GM12878 (cell line): ENCODE results near the gene FAM89A. TPM values are rescaled to one million over a fixed set of nuclear protein-coding genes. Genes with fewer than 3 reads are reported as not detected.

Experiments used
- ATAC-seq: fragments of 200-7000 bp; cut with Tn5 transposase; 3 replicates; pipeline ENCODE4 v1.9.1; 2020; ENCODE audit warnings: mild to moderate bottlenecking, moderate library complexity
- BruUV-seq: library from RNA; stranded (reverse); fragments of 400-500 nt; replicated peaks from 2 replicates; lab custom pipeline; 2021; lab: Mats Ljungman, UMichigan
- CTCF ChIA-PET: fragments of 300-600 bp; sonication (Branson Sonifier 250); formaldehyde crosslinking; extraction: SDS; loops from one replicate; lab custom pipeline; 2021; ENCODE audit warnings: inconsistent platforms; lab: Yijun Ruan, JAX
- POLR2A ChIA-PET: fragments of 350-600 bp; formaldehyde crosslinking; extraction: SDS; loops from one replicate; lab custom pipeline; 2021; ENCODE audit warnings: inconsistent platforms; lab: Charles Lee
- RAD21 ChIA-PET: fragments of 300-600 bp; sonication (Branson Sonifier 250); formaldehyde crosslinking; loops from one replicate; lab custom pipeline; 2023; ENCODE audit warnings: antibody characterized with exemption; ENCODE audit not compliant: unreplicated experiment; lab: Charles Lee
- SMC1A ChIA-PET: fragments of 300-600 bp; sonication (Branson Sonifier 250); formaldehyde crosslinking; loops from one replicate; lab custom pipeline; 2023; ENCODE audit not compliant: unreplicated experiment, uncharacterized antibody; lab: Charles Lee
- DNase-seq: peaks from one replicate; pipeline ENCODE4 v3.0.0-alpha.2; 2011; ENCODE audit warnings: low read depth, low spot score
- FAIRE-seq: peaks from 3 replicates; lab custom pipeline; 2011; peaks lifted over from hg19 to GRCh38; lab: Jason Lieb, UNC
- H2AFZ ChIP-seq: 2 replicates; pipeline ENCODE4 v1.6.0; 2011; ENCODE audit warnings: low read depth, low read length, control low read depth; ENCODE audit not compliant: control insufficient read depth
- H3K27ac ChIP-seq: 2 replicates; pipeline ENCODE4 v1.5.1; 2011; ENCODE audit warnings: control low read depth; ENCODE audit not compliant: control insufficient read depth, insufficient read depth
- H3K27me3 ChIP-seq, 2 experiments: replicated peaks in 1 of 2; 2 replicates each; pipeline versions ENCODE4 v1.6.0 to v1.6.1; 2011; ENCODE audit warnings: low read length in 1 of 2; ENCODE audit not compliant: control insufficient read depth in 2 of 2, insufficient read depth in 2 of 2
- H3K36me3 ChIP-seq, 2 experiments: 2 replicates each; pipeline ENCODE4 v1.5.1; 2011; ENCODE audit warnings: low read length in 1 of 2; ENCODE audit not compliant: control insufficient read depth in 2 of 2, insufficient read depth in 2 of 2
- H3K4me1 ChIP-seq: 2 replicates; pipeline ENCODE4 v1.6.1; 2011; ENCODE audit warnings: mild to moderate bottlenecking, low read length, moderate library complexity, mixed read lengths; ENCODE audit not compliant: control insufficient read depth, insufficient read depth
- H3K4me2 ChIP-seq: 2 replicates; pipeline ENCODE4 v1.6.0; 2011; ENCODE audit warnings: control low read depth; ENCODE audit not compliant: control insufficient read depth, insufficient read depth
- H3K4me3 ChIP-seq: fragments of 200-600 bp; sonication (generic); 2 replicates; pipeline ENCODE4 v1.5.1; 2016
- H3K79me2 ChIP-seq: 2 replicates; pipeline ENCODE4 v1.6.0; 2011; ENCODE audit warnings: low read length; ENCODE audit not compliant: control insufficient read depth, insufficient read depth
- H3K9ac ChIP-seq: 2 replicates; pipeline ENCODE4 v1.8.0; 2011; ENCODE audit warnings: low read length, control low read depth, mixed read lengths; ENCODE audit not compliant: control insufficient read depth, insufficient read depth
- H3K9me3 ChIP-seq: replicated peaks from 3 replicates; pipeline ENCODE4 v1.5.1; 2011; ENCODE audit warnings: mild to moderate bottlenecking, low read length; ENCODE audit not compliant: control insufficient read depth, insufficient read depth
- H4K20me1 ChIP-seq: 2 replicates; pipeline ENCODE4 v1.6.0; 2011; ENCODE audit not compliant: control insufficient read depth, insufficient read depth
- BHLHE40 ChIP-seq, 2 experiments: fragments of 450-650 bp in 1 of 2; IDR thresholded peaks; 2 replicates each; pipeline ENCODE4 v1.6.1; 2011 to 2017; ENCODE audit warnings: low read depth in 2 of 2, borderline replicate concordance in 1 of 2, improper control_type of control experiment in 1 of 2, low read length in 1 of 2, mild to moderate bottlenecking in 1 of 2
- BRCA1 ChIP-seq: IDR thresholded peaks from 2 replicates; pipeline ENCODE4 v1.6.1; 2011; ENCODE audit warnings: low read depth, low read length, improper control_type of control experiment
- CEBPZ ChIP-seq: fragments of 150-350 bp; IDR thresholded peaks from 2 replicates; pipeline ENCODE4 v1.6.1; 2016; ENCODE audit warnings: low read depth, low read length
- CHD4 ChIP-seq: fragments of 200-600 bp; sonication (generic); IDR thresholded peaks from 2 replicates; pipeline ENCODE4 v1.6.1; 2016; ENCODE audit warnings: mild to moderate bottlenecking
- IKZF2 ChIP-seq, 2 experiments: fragments of 450-650 bp; IDR thresholded peaks; 2 replicates each; pipeline ENCODE4 v1.6.1; 2017; ENCODE audit warnings: mild to moderate bottlenecking in 2 of 2, moderate library complexity in 2 of 2
- KAT2A ChIP-seq: conservative IDR thresholded peaks from 2 replicates; pipeline ENCODE4 v1.6.1; 2011; ENCODE audit warnings: low read depth, low read length; ENCODE audit not compliant: control insufficient read depth
- NFYA ChIP-seq: IDR thresholded peaks from 2 replicates; pipeline ENCODE4 v1.6.1; 2011; ENCODE audit warnings: low read depth, mild to moderate bottlenecking, low read length, improper control_type of control experiment, borderline replicate concordance
- POLR2AphosphoS5 ChIP-seq: IDR thresholded peaks from 2 replicates; pipeline ENCODE4 v1.6.1; 2011; ENCODE audit warnings: mild to moderate bottlenecking, low read length, inconsistent platforms
- RELB ChIP-seq: fragments of 450-650 bp; IDR thresholded peaks from 2 replicates; pipeline ENCODE4 v1.6.1; 2017; ENCODE audit warnings: low read depth, mild to moderate bottlenecking, moderate library complexity
- SIN3A ChIP-seq: IDR thresholded peaks from 2 replicates; pipeline ENCODE4 v1.6.1; 2012; ENCODE audit warnings: low read depth, low read length, improper control_type of control experiment
- SKIL ChIP-seq: fragments of 450-650 bp; IDR thresholded peaks from 2 replicates; pipeline ENCODE4 v1.6.1; 2017; ENCODE audit warnings: mild to moderate bottlenecking, low read depth, inconsistent platforms; ENCODE audit not compliant: poor library complexity, severe bottlenecking
- ZBTB40 ChIP-seq: fragments of 450-650 bp; IDR thresholded peaks from 2 replicates; pipeline ENCODE4 v1.6.1; 2016; ENCODE audit warnings: mild to moderate bottlenecking, moderate library complexity, borderline replicate concordance
- ZNF384 ChIP-seq: IDR thresholded peaks from 2 replicates; pipeline ENCODE4 v1.6.1; 2012; ENCODE audit warnings: low read depth, mild to moderate bottlenecking, low read length, improper control_type of control experiment, borderline replicate concordance
- WGBS: methylation state at CpG from one replicate; pipeline ENCODE4 v1.1.6; 2016; ENCODE audit warnings: low lambda C conversion rate; ENCODE audit not compliant: insufficient replicate concordance, insufficient coverage; ENCODE audit errors: missing lambda C conversion rate; 5-methylcytosine and 5-hydroxymethylcytosine counted together
- in situ Hi-C: fragments of 300-500 bp; cut with MboI; formaldehyde crosslinking; loops from 9 replicates; pipeline ENCODE4 v1.14.3; 2018; ENCODE audit warnings: mixed read lengths
- intact Hi-C: fragments of 100-400 bp; cut with micrococcal nuclease; formaldehyde crosslinking; loops from one replicate; pipeline ENCODE4 v1.14.2; 2022; ENCODE audit not compliant: unreplicated experiment
- polyA plus RNA-seq, 11 experiments: library from polyadenylated mRNA; depleted of rRNA in 4 of 11; unstranded in 6 of 11; stranded (reverse) in 5 of 11; fragments of >200 nt; fragmentation: Nextera tagmentation in 4 of 11; fragmentation: Illumina TruSeq in 1 of 11; extraction: Ambion mirVana in 4 of 11; extraction: Trizol in 1 of 11; gene quantifications; 1 replicate in 1 of 11; 2 replicates in 10 of 11; pipeline versions ENCODE4 v1.2.1 to v1.2.3, GENCODE V29; 2011 to 2016; ENCODE audit warnings: inconsistent platforms in 2 of 11, missing spikeins in 2 of 11, low read depth in 1 of 11
- total RNA-seq, 4 experiments: library from RNA; depleted of rRNA in 3 of 4; stranded (reverse); fragments of >200 nt in 3 of 4; fragmentation: Illumina TruSeq in 1 of 4; extraction: Trizol in 1 of 4; gene quantifications; 2 replicates each; pipeline versions ENCODE4 v1.2.1 to v1.2.3, GENCODE V29; 2013 to 2021

Gene FAM89A
- total and polyA plus RNA-seq, 10 of the 15 experiments (the other 5 are each of a cell fraction or from before 2014, with no cell fraction given) = 0.06 to 0.72 (median 0.14) TPM; not detected in 4

- intact Hi-C loops (no loop called here), in situ Hi-C loops (no loop called here)
- ChIA-PET CTCF (no interaction called here), RAD21 (no interaction called here), SMC1A (interaction anchor here (1.5 kb wide), 1 partner anchor 9 kb away, joined by 4 read pairs; no protein-coding TSS in a partner anchor), POLR2A (no interaction called here)
- DNase-seq (no peak), FAIRE-seq (no peak), ATAC-seq (no peak)
- no peaks in the 10 kb centered on the region; a peak in 1 of 4 replicates for H3K27me3 ChIP-seq
- H4K20me1 ChIP-seq = no peaks in the 10 kb centered on the region
- no peak overlapping the region for H2AFZ ChIP-seq
- no TSS peak for BruUV-seq
- no peaks in the 10 kb centered on the region for H3K36me3 ChIP-seq
- no peak overlapping the region for H3K9ac ChIP-seq
- H3K4me3 ChIP-seq = no peak overlapping the region
- H3K79me2 ChIP-seq = no peaks in the 10 kb centered on the region
- WGBS = 63% methylated on average over 7 of the region's 7 CpGs
- H3K4me2 ChIP-seq = no peak overlapping the region
- H3K9me3 ChIP-seq = no peaks in the 10 kb centered on the region
- H3K4me1 ChIP-seq = no peaks in the 10 kb centered on the region
- H3K27ac ChIP-seq = no peak overlapping the region
- TF ChIP-seq BHLHE40 (IDR thresholded peaks at IDR 0.05; ENCODE audit: borderline replicate concordance in 1 of 2, low read depth in 2 of 2, low read length in 1 of 2) (no peak), RELB (no peak), IKZF2 (IDR thresholded peaks at IDR 0.05) (no peak), SIN3A (no peak), ZBTB40 (no peak), CEBPZ (no peak), CHD4 (no peak), POLR2AphosphoS5 (no peak), SKIL (no peak), ZNF384 (no peak), NFYA (no peak), KAT2A (no peak), BRCA1 (no peak)
Measured at GRCh38 chr1:231028682-231029081, 11.4 kb downstream of the FAM89A start.
